ENCODE measurements around the gene TNKS2. TPM values are rescaled to one million over a fixed set of nuclear protein-coding genes. Genes with fewer than 3 reads are reported as not detected.
A peak's percentile ranks its signal among the peaks of the same experiment; 100 is the strongest.

Gene TNKS2
- total RNA-seq, 1 donor from 2014 or later, result 48.2 TPM

GRCh38 chr10:91897421-91897820 lies 99.2 kb downstream of the TNKS2 start:
- no peak for DNase-seq (ENCODE audit: low read depth)
- FAIRE-seq, result no peak
- TF ChIP-seq CTCF (IDR thresholded peaks at IDR 0.05; ENCODE audit: insufficient read depth, low read length, severe bottlenecking), result no peak
- H3K4me3 ChIP-seq (ENCODE audit: low read depth, low read length), result no peak overlapping the region
- H3K27me3 ChIP-seq (ENCODE audit: control insufficient read depth, insufficient read depth, low read length), result no peaks in the 10 kb centered on the region
- no peaks in the 10 kb centered on the region for H3K36me3 ChIP-seq (ENCODE audit: control insufficient read depth, insufficient read depth, low read length)

- no peak overlapping the region for H3K4me3 ChIP-seq (ENCODE audit: low read depth, low read length)
- no peak for TF ChIP-seq CTCF (IDR thresholded peaks at IDR 0.05; ENCODE audit: insufficient read depth, low read length, severe bottlenecking)
- FAIRE-seq (no peak), DNase-seq (ENCODE audit: low read depth) (peak; percentile 97)
- H3K27me3 ChIP-seq (ENCODE audit: control insufficient read depth, insufficient read depth, low read length), result no peaks in the 10 kb centered on the region
- no peaks in the 10 kb centered on the region for H3K36me3 ChIP-seq (ENCODE audit: control insufficient read depth, insufficient read depth, low read length)
Measured at GRCh38 chr10:91901784-91902677, 103.8 kb downstream of the TNKS2 start.

GRCh38 chr10:91907033-91907594 lies 108.9 kb downstream of the TNKS2 start:
- no peak for FAIRE-seq
- no peak for DNase-seq (ENCODE audit: low read depth)
- H3K27me3 ChIP-seq (ENCODE audit: control insufficient read depth, insufficient read depth, low read length), result no peaks in the 10 kb centered on the region
- TF ChIP-seq CTCF (IDR thresholded peaks at IDR 0.05; ENCODE audit: insufficient read depth, low read length, severe bottlenecking), result no peak
- H3K4me3 ChIP-seq (ENCODE audit: low read depth, low read length), result no peak overlapping the region
- no peaks in the 10 kb centered on the region for H3K36me3 ChIP-seq (ENCODE audit: control insufficient read depth, insufficient read depth, low read length)

GRCh38 chr10:91907914-91908336 lies 109.7 kb downstream of the TNKS2 start:
- Histone ChIP-seq H3K36me3 (ENCODE audit: control insufficient read depth, insufficient read depth, low read length) (no peaks in the 10 kb centered on the region), H3K27me3 (ENCODE audit: control insufficient read depth, insufficient read depth, low read length) (no peaks in the 10 kb centered on the region), H3K4me3 (ENCODE audit: low read depth, low read length) (peak overlapping the region; percentile 64)
- DNase-seq (ENCODE audit: low read depth), result no peak
- no peak for FAIRE-seq
- TF ChIP-seq CTCF (IDR thresholded peaks at IDR 0.05; ENCODE audit: insufficient read depth, low read length, severe bottlenecking), result no peak

- FAIRE-seq, result no peak
- H3K36me3 ChIP-seq (ENCODE audit: control insufficient read depth, insufficient read depth, low read length), result no peaks in the 10 kb centered on the region
- peak overlapping the region; percentile 64 for H3K4me3 ChIP-seq (ENCODE audit: low read depth, low read length)
- peak; percentile 57 for TF ChIP-seq CTCF (IDR thresholded peaks at IDR 0.05; ENCODE audit: insufficient read depth, low read length, severe bottlenecking)
- H3K27me3 ChIP-seq (ENCODE audit: control insufficient read depth, insufficient read depth, low read length), result no peaks in the 10 kb centered on the region
- DNase-seq (ENCODE audit: low read depth), result peak; percentile 46
Measured at GRCh38 chr10:91908337-91909116, 110.3 kb downstream of the TNKS2 start.

Measured in bronchial epithelial cell (primary cell).